K562 (cell line): ENCODE results near the gene NR2F6. TPM values are rescaled to one million over a fixed set of nuclear protein-coding genes. Genes with fewer than 3 reads are reported as not detected.

Experiments
- ATAC-seq: fragments of 200-7000 bp; cut with Tn5 transposase; 3 replicates; pipeline ENCODE4 v1.9.1; 2020; ENCODE audit warnings: moderate library complexity
- BruUV-seq: library from RNA; stranded (reverse); fragments of 400-500 nt; replicated peaks from 2 replicates; lab custom pipeline; 2021; lab: Mats Ljungman, UMichigan
- CTCF ChIA-PET: fragments of 300-600 bp; formaldehyde crosslinking; extraction: SDS; loops from one replicate; lab custom pipeline; 2021; ENCODE audit warnings: low intra/inter-chr PET ratio; lab: Yijun Ruan, JAX
- POLR2A ChIA-PET: fragments of 300-600, 350-650 bp; sonication (Branson Sonifier 250); formaldehyde crosslinking; extraction: SDS; loops from one replicate; lab custom pipeline; 2021; ENCODE audit warnings: antibody characterized with exemption, inconsistent platforms; lab: Yijun Ruan, JAX
- DNase-seq, 4 experiments: peaks; one replicate each; pipeline versions ENCODE4 v3.0.0 to v3.0.0-alpha.2; 2011 to 2018; ENCODE audit warnings: low spot score in 3 of 4, mixed read lengths in 3 of 4; ENCODE audit errors: extremely low read depth in 1 of 4
- FAIRE-seq: peaks from 2 replicates; lab custom pipeline; 2011; peaks lifted over from hg19 to GRCh38; lab: Jason Lieb, UNC
- H2AFZ ChIP-seq: 2 replicates; pipeline ENCODE4 v1.6.0; 2011; ENCODE audit warnings: low read depth, low read length, control low read depth, inconsistent platforms
- H3K27ac ChIP-seq: fragments of 200-600 bp; 3 replicates; pipeline ENCODE4 v1.8.0; 2011; ENCODE audit warnings: low read depth, mild to moderate bottlenecking, control low read depth, inconsistent platforms, low read length, moderate library complexity, mixed read lengths; ENCODE audit errors: extremely low read depth
- H3K27me3 ChIP-seq, 2 experiments: fragments of 300-600 bp in 1 of 2; 2 replicates in 1 of 2; 3 replicates in 1 of 2; pipeline versions ENCODE4 v1.6.0 to v1.8.0; 2011; ENCODE audit warnings: inconsistent platforms in 2 of 2, low read length in 2 of 2, mild to moderate bottlenecking in 1 of 2, mixed read lengths in 1 of 2, moderate library complexity in 1 of 2; ENCODE audit not compliant: control insufficient read depth in 2 of 2, insufficient read depth in 2 of 2
- H3K36me3 ChIP-seq: fragments of 300-600 bp; 3 replicates; pipeline ENCODE4 v1.8.0; 2011; ENCODE audit warnings: mild to moderate bottlenecking, low read length, inconsistent platforms; ENCODE audit not compliant: control insufficient read depth, insufficient read depth
- H3K4me1 ChIP-seq, 2 experiments: fragments of 200-600 bp in 1 of 2; replicated peaks in 1 of 2; 2 replicates in 1 of 2; 3 replicates in 1 of 2; pipeline versions ENCODE4 v1.5.1 to v1.8.0; 2011; ENCODE audit warnings: inconsistent platforms in 2 of 2, low read length in 2 of 2, mild to moderate bottlenecking in 1 of 2, mixed read lengths in 1 of 2, moderate library complexity in 1 of 2; ENCODE audit not compliant: control insufficient read depth in 2 of 2, insufficient read depth in 2 of 2
- H3K4me2 ChIP-seq: 2 replicates; pipeline ENCODE4 v1.6.1; 2011; ENCODE audit warnings: low read length, control low read depth, inconsistent platforms, mixed read lengths; ENCODE audit not compliant: insufficient read depth
- H3K4me3 ChIP-seq: fragments of 200-600 bp; sonication (generic), shearing (Covaris generic); 2 replicates; pipeline ENCODE4 v1.5.1; 2016; ENCODE audit warnings: control low read depth, inconsistent platforms
- H3K79me2 ChIP-seq: fragments of 200-600 bp; 3 replicates; pipeline ENCODE4 v1.8.0; 2011; ENCODE audit warnings: low read length, inconsistent platforms; ENCODE audit not compliant: control insufficient read depth, insufficient read depth
- H3K9ac ChIP-seq, 2 experiments: 2 replicates each; pipeline versions ENCODE4 v1.6.0 to v1.6.1; 2011; ENCODE audit warnings: low read depth in 2 of 2, low read length in 2 of 2, control low read depth in 1 of 2, inconsistent platforms in 1 of 2, mild to moderate bottlenecking in 1 of 2, mixed read lengths in 1 of 2; ENCODE audit not compliant: insufficient read depth in 1 of 2
- H3K9me1 ChIP-seq: one replicate; pipeline ENCODE4 v1.6.0; 2011; ENCODE audit warnings: inconsistent platforms, mild to moderate bottlenecking, low read length, moderate library complexity; ENCODE audit not compliant: control insufficient read depth, insufficient read depth
- H3K9me3 ChIP-seq: replicated peaks from 2 replicates; pipeline ENCODE4 v1.5.1; 2011; ENCODE audit warnings: low read depth, low read length, inconsistent platforms; ENCODE audit not compliant: control insufficient read depth, insufficient read depth
- H4K20me1 ChIP-seq: replicated peaks from 2 replicates; pipeline ENCODE4 v1.6.1; 2011; ENCODE audit warnings: low read length, inconsistent platforms, mixed read lengths; ENCODE audit not compliant: control insufficient read depth, insufficient read depth
- FIP1L1 ChIP-seq: fragments of 200-400 bp; formaldehyde crosslinking; IDR thresholded peaks from 2 replicates; pipeline ENCODE4 v1.6.1; 2018; ENCODE audit warnings: mild to moderate bottlenecking, low read depth, low read length; ENCODE audit not compliant: poor library complexity, severe bottlenecking
- KDM1A ChIP-seq, 2 experiments: fragments of 450-650 bp; IDR thresholded peaks; 2 replicates each; pipeline ENCODE4 v1.6.1; 2016; ENCODE audit warnings: mild to moderate bottlenecking in 2 of 2
- ZHX1 ChIP-seq: fragments of 150-350 bp; conservative IDR thresholded peaks from 2 replicates; pipeline ENCODE4 v1.6.1; 2014; ENCODE audit warnings: low read length
- WGBS: fragments of 100-300 bp; shearing (Covaris generic); methylation state at CpG from one replicate; pipeline ENCODE4 v1.1.6; 2016; ENCODE audit warnings: low coverage, mixed read lengths; ENCODE audit not compliant: insufficient coverage; ENCODE audit errors: missing lambda C conversion rate; 5-methylcytosine and 5-hydroxymethylcytosine counted together
- in situ Hi-C: fragments of 300-500 bp; cut with MboI; formaldehyde crosslinking; loops from 4 replicates; pipeline ENCODE4 v1.15.0; 2018; ENCODE audit warnings: inconsistent platforms, mixed read lengths
- intact Hi-C: fragments of 100-400 bp; cut with micrococcal nuclease; formaldehyde crosslinking; loops from 2 replicates; pipeline ENCODE4 v1.14.2; 2022
- polyA plus RNA-seq, 8 experiments: library from polyadenylated mRNA; depleted of rRNA in 4 of 8; stranded (reverse) in 5 of 8; unstranded in 3 of 8; fragments of >200 nt; fragmentation: Nextera tagmentation in 2 of 8; fragmentation: Illumina TruSeq in 1 of 8; extraction: Ambion mirVana in 2 of 8; extraction: Trizol in 1 of 8; gene quantifications; 2 replicates each; pipeline versions ENCODE4 v1.2.1 to v1.2.3, GENCODE V29; 2011 to 2014; ENCODE audit warnings: inconsistent platforms in 1 of 8, missing spikeins in 1 of 8
- total RNA-seq, 7 experiments: library from RNA; depleted of rRNA in 6 of 7; stranded (reverse); fragments of >200 nt in 6 of 7; fragmentation: Illumina TruSeq in 2 of 7; extraction: Trizol in 2 of 7; gene quantifications; 2 replicates each; pipeline versions ENCODE4 v1.2.1 to v1.2.3, GENCODE V29; 2011 to 2021; ENCODE audit warnings: low replicate concordance in 1 of 7

The NR2F6 gene
- total and polyA plus RNA-seq, 9 of the 15 experiments (the other 6 are each of a cell fraction or from before 2014, with no cell fraction given): 0.76 to 97.5 (median 18.8) TPM

GRCh38 chr19:17225053-17225452 lies 20.7 kb downstream of the NR2F6 start:
- no peak for DNase-seq
- no peaks in the 10 kb centered on the region for H3K9me1 ChIP-seq
- H4K20me1 ChIP-seq: no peaks in the 10 kb centered on the region
- peaks cover 15% of the 10 kb centered on the region; the same call in 2 of the 3 replicates for H3K36me3 ChIP-seq
- intact Hi-C loops: loop anchor here (5.0 kb wide), 1 partner anchor 42 kb away; the partner anchor contains the start of gene BABAM1
- 0 out of 4 replicates have a peak, but pooled peaks of 1 of the 2 experiments have one; percentile 28 for TF ChIP-seq KDM1A (IDR thresholded peaks at IDR 0.05)
- no peak for TF ChIP-seq ZHX1
- no peak for TF ChIP-seq FIP1L1
- peaks cover 16% of the 10 kb centered on the region for H3K79me2 ChIP-seq
- no peaks in the 10 kb centered on the region for H3K9me3 ChIP-seq
- peak overlapping the region; percentile 90; the same call in 1 of the 2 replicates for H3K4me2 ChIP-seq
- H3K4me1 ChIP-seq: peaks cover 13 to 39% of the 10 kb centered on the region in 2 experiments; a peak in 4 of 5 replicates
- WGBS: 95% methylated on average over 9 of the region's 10 CpGs
- no peak for ATAC-seq
- no peak for FAIRE-seq
- H2AFZ ChIP-seq: peak overlapping the region; percentile 34; the same call in 1 of the 2 replicates
- BruUV-seq: no TSS peak
- peak overlapping the region; percentile 88; the same call in 1 of the 3 replicates for H3K27ac ChIP-seq
- POLR2A ChIA-PET: interaction anchor here (3.4 to 11.9 kb wide), 2 partner anchors 10 to 14 kb away, joined by 31 to 129 read pairs; partner anchors contain the start of gene USE1
- in situ Hi-C loops: no loop called here
- no peak overlapping the region for H3K4me3 ChIP-seq
- CTCF ChIA-PET: no interaction called here
- H3K9ac ChIP-seq: peak overlapping the region in 1 of 2 experiments; percentile 29; a peak in 1 of 4 replicates
- no peaks in the 10 kb centered on the region for H3K27me3 ChIP-seq
